Measurements from ENCODE around the gene TNFSF12. TPM values are rescaled to one million over a fixed set of nuclear protein-coding genes. Genes with fewer than 3 reads are reported as not detected.

The TNFSF12 gene
- polyA plus RNA-seq, 1 experiment = 27.1 TPM

GRCh38 chr17:7511108-7511507 is 37.8 kb upstream of the TNFSF12 start:
- H3K27ac ChIP-seq (ENCODE audit: low read depth, low read length) = no peak overlapping the region
- CTCF ChIA-PET = no interaction called here
- no peaks in the 10 kb centered on the region for H3K27me3 ChIP-seq (ENCODE audit: control insufficient read depth, insufficient read depth, low read length)
- POLR2A ChIA-PET = interaction anchor here (0.6 kb wide), 1 partner anchor 8 kb away, joined by 5 read pairs; no protein-coding TSS in a partner anchor
- no peaks in the 10 kb centered on the region for H3K9me3 ChIP-seq (ENCODE audit: control insufficient read depth, insufficient read depth, low read length)
- DNase-seq (ENCODE audit: low read depth, low spot score) = no peak
- H3K4me3 ChIP-seq (ENCODE audit: low read depth, low read length) = no peak overlapping the region
- TF ChIP-seq CTCF (IDR thresholded peaks at IDR 0.05; ENCODE audit: low read depth, low read length) = no peak

DNA sequence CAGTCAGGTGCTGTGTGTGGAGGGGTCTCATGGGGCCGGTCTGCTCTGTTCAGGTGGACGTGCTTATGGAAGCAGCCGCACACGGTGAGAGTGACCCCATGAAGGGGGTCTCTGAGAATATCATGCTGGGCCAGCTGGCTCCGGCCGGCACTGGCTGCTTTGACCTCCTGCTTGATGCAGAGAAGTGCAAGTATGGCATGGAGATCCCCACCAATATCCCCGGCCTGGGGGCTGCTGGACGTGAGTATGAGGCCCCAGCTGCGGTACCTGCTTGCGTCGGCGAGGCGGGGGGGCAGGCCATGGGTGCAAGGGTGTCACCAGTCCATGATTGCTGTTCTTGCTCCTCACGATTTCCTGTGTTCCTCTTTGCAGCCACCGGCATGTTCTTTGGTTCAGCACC is 36.8 kb upstream of the TNFSF12 start:
- ChIA-PET POLR2A (no interaction called here), CTCF (no interaction called here)
- no peaks in the 10 kb centered on the region for H3K9me3 ChIP-seq (ENCODE audit: control insufficient read depth, insufficient read depth, low read length)
- DNase-seq (ENCODE audit: low read depth, low spot score) = no peak
- H3K27me3 ChIP-seq (ENCODE audit: control insufficient read depth, insufficient read depth, low read length) = no peaks in the 10 kb centered on the region
- no peak overlapping the region for H3K27ac ChIP-seq (ENCODE audit: low read depth, low read length)
- TF ChIP-seq CTCF (IDR thresholded peaks at IDR 0.05; ENCODE audit: low read depth, low read length) = no peak
- H3K4me3 ChIP-seq (ENCODE audit: low read depth, low read length) = no peak overlapping the region

GRCh38 chr17:7512824-7513540 is 35.9 kb upstream of the TNFSF12 start:
- TF ChIP-seq CTCF (IDR thresholded peaks at IDR 0.05; ENCODE audit: low read depth, low read length) = no peak
- Histone ChIP-seq H3K27ac (ENCODE audit: low read depth, low read length) (no peak overlapping the region), H3K27me3 (ENCODE audit: control insufficient read depth, insufficient read depth, low read length) (no peaks in the 10 kb centered on the region), H3K9me3 (ENCODE audit: control insufficient read depth, insufficient read depth, low read length) (no peaks in the 10 kb centered on the region), H3K4me3 (ENCODE audit: low read depth, low read length) (no peak overlapping the region)
- DNase-seq (ENCODE audit: low read depth, low spot score) = no peak
- POLR2A ChIA-PET = interaction anchor here (0.6 to 1.2 kb wide), 2 partner anchors 29 to 691 kb away, joined by 3 to 4 read pairs; partner anchors contain the start of gene POLR2A
- CTCF ChIA-PET = interaction anchor here (0.5 to 5.8 kb wide), 6 partner anchors 8 to 618 kb away, joined by 3 to 116 read pairs (median 14); partner anchors contain the start of genes SENP3, SOX15 and TNFSF13

GRCh38 chr17:7513850-7514419 is 34.9 kb upstream of the TNFSF12 start:
- no peak for TF ChIP-seq CTCF (IDR thresholded peaks at IDR 0.05; ENCODE audit: low read depth, low read length)
- POLR2A ChIA-PET = interaction anchor here (1.9 kb wide), 1 partner anchor 47 kb away, joined by 7 read pairs; no protein-coding TSS in a partner anchor
- H3K27ac ChIP-seq (ENCODE audit: low read depth, low read length) = no peak overlapping the region
- H3K4me3 ChIP-seq (ENCODE audit: low read depth, low read length) = no peak overlapping the region
- no peak for DNase-seq (ENCODE audit: low read depth, low spot score)
- CTCF ChIA-PET = interaction anchor here (0.6 to 5.8 kb wide), 26 partner anchors 9 to 174 kb away, joined by 3 to 116 read pairs (median 5); partner anchors contain the start of genes SENP3, SOX15, TMEM256 and TNFSF13
- H3K9me3 ChIP-seq (ENCODE audit: control insufficient read depth, insufficient read depth, low read length) = no peaks in the 10 kb centered on the region
- no peaks in the 10 kb centered on the region for H3K27me3 ChIP-seq (ENCODE audit: control insufficient read depth, insufficient read depth, low read length)
